Superior temporal gyrus (tissue), 1 donor: ENCODE results near the gene CHMP6.

Experiments
- DNase-seq: peaks from one replicate; pipeline ENCODE4 v3.0.0-alpha.2; 2016; ENCODE audit errors: extremely low spot score

The CHMP6 gene

DNA sequence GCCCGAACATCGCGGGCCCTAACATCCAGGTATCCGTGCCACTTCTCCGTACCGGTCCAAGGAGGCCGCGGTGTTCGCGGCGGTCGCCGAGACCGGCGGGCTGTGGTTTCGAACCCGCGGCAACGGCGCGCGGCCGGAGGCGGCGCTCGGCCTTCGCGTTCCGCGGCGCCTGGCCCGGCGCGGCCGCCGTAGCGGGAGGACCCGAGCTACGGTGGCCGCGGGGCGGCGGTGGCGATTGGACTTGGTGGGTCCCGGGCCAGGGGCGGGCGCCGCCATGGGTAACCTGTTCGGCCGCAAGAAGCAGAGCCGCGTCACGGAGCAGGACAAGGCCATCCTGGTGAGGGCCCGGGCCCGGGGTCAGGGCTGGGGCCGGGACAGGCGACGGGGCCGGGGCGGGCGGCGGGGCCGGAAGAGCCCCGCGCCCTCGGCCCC is at the start of gene CHMP6:
TSS of gene CHMP6 (plus strand) at position 197 of the 432 bp plus-strand sequence. CDS start at position 275, 78 bp downstream.
- DNase-seq = peak; percentile 67

DNA sequence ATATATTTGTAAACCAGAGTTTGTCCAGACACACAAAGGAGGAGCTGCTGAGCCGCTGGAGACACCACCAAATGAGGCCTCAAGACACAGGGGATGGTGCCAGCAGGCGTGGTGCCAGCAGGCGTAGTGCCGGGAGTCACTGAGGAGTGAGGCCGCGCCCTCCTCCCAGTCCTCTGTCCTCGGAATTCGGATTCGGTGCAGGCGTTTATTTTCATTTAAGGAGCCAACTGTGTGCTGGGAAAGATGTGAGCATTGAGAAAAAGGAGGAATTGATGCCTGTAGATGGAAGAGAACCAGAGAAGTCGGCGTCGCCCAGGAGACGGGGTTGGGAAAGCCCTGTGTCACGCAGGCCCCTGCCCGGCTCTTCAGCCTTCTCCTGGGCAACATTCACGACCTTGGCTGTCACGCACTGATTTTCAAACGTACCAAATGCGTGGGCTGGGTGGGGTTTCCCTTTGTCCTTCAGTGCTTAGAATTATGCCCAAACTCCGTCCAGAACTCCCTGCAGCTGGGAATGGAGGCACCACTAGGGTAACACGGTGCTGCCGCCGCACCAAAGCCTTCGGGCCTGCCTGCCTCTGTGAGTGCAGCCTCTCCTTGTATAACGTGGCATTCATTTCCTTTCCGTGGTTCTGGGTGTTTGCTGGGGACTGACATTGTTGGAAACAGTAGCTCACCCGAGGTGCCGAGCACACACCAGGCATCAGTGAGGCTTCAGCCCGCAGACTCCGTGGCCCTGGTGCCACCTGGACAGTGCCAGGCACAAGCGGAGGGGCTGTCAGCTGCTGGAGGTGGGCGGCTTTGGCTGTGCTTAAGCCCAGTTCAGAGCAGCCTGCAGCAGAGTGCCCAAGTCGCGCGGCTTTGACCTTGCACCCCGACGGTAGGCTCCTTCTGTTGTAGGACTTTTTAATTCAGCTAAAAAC is 49.0 kb upstream of the CHMP6 start:
- peak; percentile 57 for DNase-seq

DNA sequence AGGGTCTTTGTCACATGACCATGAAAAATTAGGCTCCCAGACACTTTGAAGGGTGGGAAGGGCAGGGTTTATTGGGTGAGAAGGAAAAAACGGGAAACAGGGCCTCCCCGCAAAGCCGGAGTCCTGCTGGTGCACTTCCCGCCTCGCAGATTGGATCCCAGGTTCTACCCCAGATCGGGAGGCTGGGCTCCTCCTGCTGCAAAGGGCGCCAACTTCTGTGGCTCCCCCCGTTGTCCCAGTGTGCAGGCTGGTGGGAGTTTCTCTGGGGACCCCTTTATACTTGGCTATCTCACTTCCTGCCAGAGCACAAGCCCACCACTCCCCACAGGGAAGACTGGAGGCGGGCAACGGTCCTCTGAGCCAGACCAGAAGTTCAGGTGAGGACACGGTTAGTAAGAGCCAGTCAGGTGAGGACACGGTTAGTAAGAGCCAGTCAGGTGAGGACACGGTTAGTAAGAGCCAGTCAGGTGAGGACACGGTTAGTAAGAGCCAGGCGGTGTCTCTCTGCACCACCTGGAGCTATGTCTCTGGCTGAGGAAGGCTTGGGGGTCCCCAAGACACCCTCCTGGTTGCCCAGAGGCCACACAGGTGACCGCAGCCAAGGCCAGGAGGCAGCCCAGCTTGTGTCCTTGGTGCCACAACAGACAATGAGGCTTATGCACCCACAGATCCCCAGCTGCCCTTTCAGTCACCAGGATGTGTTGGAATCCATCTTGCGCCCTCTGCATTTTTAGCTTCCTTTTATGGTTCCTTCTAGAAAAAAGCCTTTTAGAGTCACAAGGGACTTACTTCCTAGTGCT is 48.1 kb upstream of the CHMP6 start:
- DNase-seq = no peak

DNA sequence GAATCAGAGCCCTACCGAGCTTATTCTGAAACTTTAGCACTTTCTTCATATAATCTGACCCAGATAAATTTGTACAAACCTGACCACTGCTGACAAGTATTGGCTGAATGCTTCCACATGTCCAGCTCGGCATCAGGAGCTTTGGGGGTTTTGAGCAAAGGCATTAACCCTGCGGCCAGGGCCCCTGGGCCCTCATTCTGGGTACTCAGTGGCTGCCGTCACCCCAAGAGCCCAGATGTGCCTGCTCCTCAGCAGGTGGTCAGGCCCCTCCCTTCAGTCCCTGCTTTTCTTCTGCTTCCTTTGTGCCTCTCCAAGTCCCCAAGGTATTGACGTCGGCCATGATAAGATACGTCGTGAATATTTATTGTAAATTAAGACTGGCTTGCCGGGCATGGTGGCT is 47.3 kb upstream of the CHMP6 start:
- DNase-seq = no peak

DNA sequence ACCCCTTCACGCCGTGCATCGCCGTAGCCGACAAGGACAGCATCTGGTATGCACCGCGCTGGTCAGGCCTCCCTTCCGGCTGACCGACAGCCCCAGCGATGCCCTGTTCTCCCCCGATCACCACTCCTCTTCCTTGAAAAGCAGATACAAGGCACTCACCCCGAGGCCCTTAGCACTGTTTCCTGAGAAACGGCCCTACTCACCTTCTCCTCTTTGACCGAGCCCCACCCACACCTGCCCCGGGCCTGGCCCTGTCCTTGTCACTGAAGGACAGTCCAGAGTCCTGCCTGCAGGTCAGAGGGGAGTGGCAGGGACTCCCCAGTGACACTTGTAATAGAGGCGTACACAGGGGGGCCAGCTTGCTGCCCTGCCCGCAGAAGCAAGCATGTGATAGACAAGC is 45.9 kb upstream of the CHMP6 start:
- no peak for DNase-seq

DNA sequence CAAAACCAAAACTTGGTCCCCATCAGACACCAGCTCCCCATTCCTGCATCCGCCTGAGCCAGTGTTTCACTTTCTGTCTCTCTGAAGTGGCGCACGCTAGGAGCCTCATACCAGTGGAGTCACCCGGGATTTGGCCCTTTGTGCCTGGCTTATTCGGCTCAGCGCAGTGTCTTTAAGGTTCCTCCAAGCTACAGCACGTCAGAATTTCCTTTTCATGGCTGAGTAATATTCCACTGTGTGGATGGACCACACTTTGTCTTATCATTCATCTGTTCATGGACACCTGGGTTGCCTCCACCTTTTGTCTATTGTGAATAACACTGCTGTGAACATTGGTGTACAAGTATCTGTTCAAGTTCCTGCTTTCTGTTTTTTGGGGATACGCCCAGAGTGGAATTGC is 45.2 kb upstream of the CHMP6 start:
- DNase-seq = no peak

DNA sequence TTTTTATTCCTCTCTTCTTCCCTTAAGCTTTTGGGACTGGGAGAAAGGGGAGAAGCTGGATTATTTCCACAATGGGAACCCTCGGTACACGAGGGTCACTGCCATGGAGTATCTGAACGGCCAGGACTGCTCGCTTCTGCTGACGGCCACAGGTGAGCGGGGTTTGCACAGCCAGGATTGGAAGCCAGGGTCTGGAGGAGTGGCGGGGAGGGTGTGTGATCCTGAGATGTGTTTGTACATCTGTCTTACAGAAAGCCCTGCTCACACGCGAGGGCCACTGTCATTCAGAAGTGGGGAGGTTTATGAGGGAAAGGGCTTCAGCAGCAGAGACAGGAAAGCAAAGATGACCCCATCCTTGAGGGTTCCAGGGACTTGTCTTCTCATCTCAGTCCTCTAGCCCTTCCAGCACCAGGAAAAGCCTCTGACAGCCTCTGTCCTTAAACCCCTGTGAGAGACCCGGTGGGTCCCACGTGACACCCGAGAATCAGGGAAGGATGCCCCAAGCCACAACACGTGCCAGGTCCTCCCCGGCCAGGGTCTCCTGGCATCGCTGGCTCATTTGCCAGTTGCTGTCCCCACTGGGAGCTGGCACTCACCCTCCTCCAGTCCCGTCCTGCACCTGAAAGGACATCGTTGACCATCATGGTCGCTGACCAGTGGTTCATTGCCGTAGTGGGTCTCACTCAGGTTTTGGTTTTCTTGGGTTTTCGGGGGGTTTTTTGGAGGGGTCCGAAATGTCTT is 44.3 kb upstream of the CHMP6 start:
- DNase-seq = no peak

DNA sequence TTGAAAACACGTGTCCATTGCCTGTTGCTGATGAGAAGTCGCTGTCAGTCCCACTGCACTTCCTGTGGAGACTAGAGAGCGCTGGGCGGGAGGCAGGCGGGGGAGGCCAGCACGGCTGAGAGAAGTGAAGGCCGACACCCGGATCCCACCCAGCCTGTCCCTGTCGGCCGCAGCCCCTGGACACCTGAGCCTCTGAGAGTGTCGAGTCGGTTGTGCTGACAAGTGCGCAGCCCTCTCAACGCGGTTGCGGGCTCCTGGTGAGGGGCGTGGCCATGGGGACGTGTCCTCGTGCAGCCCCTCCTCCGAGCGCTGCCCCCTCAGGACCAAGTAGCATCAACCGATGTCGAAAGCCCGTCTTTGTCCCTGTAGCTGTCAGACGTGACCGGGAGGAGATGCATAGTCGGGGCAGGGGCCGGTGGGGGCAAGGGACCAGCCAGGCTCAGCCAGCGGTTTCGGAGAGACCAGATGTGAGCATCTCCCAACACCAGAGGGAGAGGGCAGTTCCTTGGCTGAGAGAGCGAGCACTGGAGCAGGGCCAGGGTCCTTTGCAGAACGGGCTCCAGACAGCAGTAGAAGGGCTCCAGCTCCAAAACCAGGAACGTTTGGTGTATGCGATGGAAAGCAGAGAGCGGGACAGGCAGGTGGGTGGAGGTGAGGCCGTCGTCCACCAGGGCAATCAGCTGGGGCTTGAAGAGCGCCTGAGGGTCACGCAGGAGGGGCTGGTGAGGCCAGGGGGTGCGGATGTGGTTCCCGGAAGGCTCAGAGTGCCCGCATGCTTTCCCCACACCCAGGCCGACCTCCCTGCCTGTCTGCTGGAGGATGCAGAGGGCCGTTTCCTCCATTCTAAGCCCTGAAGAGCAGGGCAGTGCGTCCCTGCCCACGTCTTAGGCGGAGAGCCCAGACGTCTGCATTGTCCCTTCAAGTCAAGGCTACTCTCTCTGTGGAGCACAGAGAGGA is 43.3 kb upstream of the CHMP6 start:
- DNase-seq = no peak

DNA sequence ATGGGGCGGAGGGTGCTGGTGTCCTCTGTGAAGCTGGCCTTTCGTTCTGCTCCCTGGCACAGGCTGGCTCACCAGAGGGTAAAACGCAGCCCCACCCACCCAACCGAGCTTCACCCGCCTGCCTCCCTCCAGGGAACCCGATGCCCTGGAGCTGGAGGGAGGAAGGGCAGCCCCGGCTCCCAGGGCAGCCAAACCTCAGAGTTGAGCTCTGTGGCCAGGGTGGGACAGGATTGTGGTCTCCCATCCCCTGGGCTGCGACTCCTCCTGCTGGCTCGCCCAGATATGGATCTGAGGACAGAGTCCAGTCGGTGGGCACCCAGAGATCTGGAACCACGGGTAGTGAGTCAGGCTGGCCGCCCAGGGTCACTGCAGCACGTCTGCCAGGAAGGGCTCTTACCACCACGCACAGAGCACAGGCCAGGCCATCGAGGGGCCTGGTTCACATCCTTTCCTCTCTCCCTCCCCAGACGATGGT is 42.6 kb upstream of the CHMP6 start:
- no peak for DNase-seq

DNA sequence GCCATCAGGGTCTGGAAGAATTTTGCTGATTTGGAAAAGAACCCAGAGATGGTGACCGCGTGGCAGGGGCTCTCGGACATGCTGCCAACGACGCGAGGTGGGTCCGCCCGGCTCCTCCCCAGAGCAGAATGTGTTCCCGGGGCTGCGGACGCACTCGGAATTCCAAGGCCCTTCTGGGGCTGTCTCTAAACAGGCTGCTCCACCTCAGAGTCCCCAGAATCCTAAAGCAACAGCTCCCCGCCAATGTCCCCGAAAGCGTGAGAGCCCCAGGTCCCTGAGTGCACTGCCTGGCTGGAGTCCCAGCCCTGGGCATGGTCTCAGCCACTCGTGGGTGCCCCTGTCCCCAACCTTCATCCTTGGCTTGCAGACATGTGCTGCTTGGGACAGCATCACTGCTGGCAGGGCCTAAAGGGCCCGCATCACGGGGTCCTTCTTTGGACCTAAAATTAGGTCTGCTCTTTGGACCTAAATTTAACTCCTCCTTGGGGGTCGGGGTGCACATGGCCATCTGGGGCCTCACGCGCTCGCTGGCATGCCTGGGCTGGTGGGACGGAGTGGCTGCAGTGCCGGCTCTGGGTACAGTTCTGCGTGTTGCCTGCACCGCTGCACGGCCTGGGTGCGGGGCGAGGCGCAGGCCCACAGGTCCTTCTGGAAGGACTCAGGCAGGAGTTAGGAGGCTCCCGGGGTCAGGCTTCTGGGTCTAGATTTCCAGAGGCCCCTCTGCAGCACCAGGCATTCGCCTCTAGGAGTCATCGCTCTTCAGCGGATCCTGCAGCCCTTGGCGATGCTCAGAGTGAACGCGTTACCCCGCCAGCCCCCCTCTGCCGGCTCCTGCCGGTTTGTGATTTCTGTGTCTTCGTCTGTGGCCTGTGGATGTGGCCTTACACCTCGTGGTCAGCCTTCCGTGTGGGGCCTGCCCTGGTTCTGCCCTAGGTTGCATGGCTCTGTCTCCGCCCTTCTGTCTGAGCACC is 41.9 kb upstream of the CHMP6 start:
- no peak for DNase-seq

DNA sequence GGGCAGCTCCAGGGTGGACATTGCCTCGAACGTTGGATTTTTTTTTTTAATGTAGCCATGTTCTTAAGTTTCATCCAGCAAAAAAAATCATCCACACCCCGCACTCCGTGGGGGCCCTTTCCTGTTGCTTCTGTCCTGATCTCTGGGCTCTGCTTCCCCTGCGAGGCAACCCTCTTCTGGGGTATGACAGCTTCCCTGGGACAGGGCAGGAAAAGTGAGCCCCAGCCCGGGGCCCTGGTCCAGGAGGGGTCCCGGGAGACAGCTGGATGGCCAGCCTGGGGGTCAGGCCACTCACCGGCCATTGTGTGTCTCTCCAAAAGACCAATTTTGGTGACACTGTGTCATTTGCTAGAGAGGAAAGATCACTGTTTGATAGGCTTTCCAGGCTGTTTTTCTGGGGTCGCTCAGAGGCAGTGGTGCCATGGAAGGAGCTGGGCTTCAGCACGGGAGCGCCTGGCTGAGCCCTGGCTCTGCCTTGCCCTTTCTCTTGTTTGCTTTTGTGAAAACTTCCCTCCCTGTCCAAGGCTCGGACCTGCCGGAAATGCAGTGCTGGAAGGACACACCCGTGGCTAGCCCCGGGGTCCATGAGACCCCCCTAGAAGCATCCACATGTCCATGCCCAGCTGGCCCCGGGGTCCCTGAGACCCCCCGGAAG is 41.0 kb upstream of the CHMP6 start:
- no peak for DNase-seq

DNA sequence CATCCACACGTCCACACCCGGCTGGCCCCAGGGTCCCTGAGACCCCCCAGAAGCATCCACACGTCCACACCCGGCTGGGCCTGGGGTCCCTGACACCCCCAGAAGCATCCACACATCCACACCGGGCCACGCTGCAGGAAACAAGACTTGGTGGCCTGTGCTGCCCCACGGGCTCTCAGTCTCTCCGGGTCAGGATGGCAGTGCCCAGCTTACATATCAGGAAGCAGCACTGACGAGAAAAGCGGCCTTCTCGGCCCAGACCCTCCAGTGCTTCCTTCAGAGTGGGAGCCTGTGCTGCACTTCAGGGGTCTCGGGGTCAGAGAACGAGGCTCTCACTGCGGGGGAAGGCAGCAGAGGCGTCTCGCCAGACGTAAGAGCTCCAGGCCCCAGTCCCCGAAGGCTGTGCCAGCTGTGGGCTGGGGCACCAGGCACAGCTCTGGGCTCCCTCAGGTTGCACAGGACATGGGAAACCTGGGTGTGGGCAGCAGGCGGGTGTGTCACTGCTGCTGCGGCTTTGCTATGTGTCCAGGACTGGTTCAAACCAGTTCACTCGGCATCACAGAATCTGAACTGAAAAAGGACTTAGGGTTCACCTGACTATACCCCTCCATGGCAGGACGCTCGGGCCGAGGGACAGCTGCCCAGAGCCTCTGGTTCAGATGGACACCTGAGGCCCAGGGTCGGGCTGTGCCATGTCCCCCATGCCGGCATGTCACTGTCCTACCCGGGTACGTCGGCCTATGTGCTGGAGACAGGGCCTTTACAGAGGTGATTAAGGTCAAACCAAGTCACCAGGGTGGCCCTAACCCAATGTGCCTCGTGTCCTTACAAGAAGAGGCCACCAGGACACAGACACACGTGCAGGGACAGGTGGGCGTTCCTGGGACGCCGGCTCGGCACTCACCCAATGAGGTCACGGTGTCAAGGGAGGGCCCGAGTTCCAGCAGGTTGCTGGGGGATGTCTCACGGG is 40.2 kb upstream of the CHMP6 start:
- no peak for DNase-seq

DNA sequence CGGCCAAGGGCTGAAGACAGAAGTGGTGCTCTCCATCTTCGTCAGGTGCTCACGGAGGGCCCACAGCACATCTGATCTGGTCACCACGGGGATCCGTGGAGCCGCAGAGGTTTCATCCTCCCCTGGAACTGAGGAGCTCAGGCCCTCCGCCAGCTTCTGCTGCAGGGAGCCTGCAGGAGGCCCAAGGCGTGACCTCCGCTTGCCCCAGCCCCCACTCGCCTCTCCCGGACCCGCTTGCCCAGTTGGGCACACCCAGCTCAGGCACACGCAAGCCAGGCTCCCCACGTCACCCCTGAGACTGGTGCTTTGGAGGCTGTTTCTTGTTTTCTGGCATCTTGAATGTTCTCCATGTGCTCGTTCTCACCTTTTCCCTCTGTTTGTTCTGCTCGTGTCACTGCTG is 39.4 kb upstream of the CHMP6 start:
- DNase-seq = no peak

DNA sequence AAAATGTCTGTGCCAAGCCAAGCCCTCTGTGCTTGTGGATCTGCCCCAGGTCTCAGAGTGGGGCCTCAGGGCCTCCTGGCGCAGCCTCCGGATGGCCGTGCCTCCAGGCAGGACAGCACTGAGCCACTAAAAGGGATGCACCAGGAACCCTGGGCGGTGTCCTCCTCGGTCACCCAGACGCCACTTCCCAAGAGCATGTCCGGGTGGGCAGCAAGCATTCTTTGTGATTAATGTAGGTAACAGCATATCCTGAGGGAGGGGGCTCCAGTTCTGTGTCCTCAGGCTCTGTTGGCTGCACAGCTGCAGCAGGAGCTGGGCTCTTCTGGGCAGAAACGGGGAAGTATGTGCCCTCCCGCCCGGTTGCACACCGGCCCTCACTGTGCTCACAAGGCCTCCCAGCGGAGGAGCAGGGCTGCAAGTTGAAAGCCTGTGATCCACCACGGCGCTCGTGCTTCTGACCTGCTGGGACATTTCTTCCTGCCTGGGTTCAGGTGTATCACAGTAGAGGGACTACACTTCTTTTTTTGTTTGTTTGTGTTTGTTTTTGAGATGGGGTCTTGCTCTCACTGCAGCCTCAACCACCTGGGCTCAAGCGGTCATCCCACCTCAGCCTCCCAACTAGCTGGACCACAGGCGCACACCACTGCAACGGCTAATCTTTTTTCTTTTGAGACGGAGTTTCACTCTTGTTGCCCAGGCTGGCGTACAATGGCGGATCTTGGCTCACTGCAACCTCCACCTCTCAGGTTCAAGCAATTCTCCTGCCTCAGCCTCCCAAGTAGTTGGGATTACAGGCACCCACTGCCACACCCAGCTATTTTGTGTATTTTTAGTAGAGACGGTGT is 37.9 kb upstream of the CHMP6 start:
- no peak for DNase-seq

DNA sequence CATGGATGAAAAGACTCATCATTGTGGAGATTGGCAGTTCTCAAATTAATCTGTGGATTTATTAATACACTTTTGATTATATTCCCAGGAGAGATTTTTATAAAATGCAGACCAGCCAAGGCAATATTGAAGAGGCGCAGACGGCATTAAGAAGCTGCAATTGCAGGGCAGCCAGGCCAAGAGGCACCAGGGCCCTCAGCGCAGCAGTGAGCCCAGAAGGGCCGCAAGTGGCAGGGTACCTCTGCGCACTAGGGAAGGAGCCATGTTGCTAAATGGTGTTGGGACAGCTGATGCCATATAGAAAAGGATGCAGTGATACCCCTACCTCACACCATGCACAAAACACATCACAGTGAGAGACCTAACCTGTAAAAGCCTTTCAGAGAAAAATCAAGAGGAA is 36.6 kb upstream of the CHMP6 start:
- no peak for DNase-seq

DNA sequence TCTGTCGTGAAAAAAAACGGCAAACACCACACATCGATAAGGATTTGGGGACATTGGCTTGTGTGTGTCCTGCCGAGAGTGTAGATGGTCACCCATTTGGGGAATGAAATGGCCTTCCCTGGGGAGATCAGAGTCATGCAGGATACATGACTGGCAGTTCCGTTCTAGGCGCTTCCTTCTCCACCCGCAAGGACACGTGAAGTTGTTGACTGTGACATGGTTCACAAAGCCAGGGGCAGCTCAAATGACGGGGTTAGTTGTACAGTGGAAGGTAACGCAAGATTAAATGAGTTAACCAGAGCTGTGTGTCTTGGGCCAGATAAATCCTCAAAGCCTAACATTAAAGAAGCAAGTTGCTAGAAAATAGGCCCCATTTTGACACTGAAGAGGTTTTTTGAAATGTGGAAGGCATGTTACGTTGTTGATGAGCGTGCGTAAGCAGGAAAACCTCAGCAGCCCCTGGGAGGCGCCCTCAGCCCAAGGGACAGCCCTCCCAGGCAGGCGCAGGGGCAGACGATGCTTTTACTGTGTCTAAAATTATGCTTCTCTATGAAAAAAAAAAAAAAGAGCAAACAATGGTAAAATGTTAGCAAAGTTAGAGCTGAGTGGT is 35.9 kb upstream of the CHMP6 start:
- DNase-seq = no peak
